Keratinocyte (primary cell): ENCODE results near the gene FXYD5. TPM values are rescaled to one million over a fixed set of nuclear protein-coding genes. Genes with fewer than 3 reads are reported as not detected.
"Not testable (repeated sequence)": the region's sequence is repeated elsewhere in the genome, so short reads cannot be mapped to it uniquely, and the experiment has no call there.

Source experiments
- DNase-seq: peaks from one replicate; pipeline ENCODE4 v3.0.0-alpha.2; 2011; ENCODE audit warnings: low read depth, missing footprints, low spot score
- FAIRE-seq: peaks from 2 replicates; lab custom pipeline; 2011; peaks lifted over from hg19 to GRCh38; lab: Jason Lieb, UNC
- H2AFZ ChIP-seq: 2 replicates; pipeline ENCODE4 v1.6.0; 2012; ENCODE audit warnings: low read length, control low read depth, inconsistent platforms; ENCODE audit not compliant: control insufficient read depth
- H3K27ac ChIP-seq: 2 replicates; pipeline ENCODE4 v1.5.1; 2011; ENCODE audit warnings: low read length; ENCODE audit not compliant: control insufficient read depth, insufficient read depth
- H3K27me3 ChIP-seq: 3 replicates; pipeline ENCODE4 v1.6.0; 2011; ENCODE audit warnings: low read length; ENCODE audit not compliant: control insufficient read depth, insufficient read depth; ENCODE audit errors: extremely low read depth
- H3K36me3 ChIP-seq, 2 experiments: 2 replicates in 1 of 2; 3 replicates in 1 of 2; pipeline ENCODE4 v1.5.1; 2011; ENCODE audit warnings: low read length in 2 of 2, mild to moderate bottlenecking in 1 of 2; ENCODE audit not compliant: control insufficient read depth in 2 of 2, insufficient read depth in 2 of 2; ENCODE audit errors: extremely low read depth in 1 of 2
- H3K4me1 ChIP-seq: 3 replicates; pipeline ENCODE4 v1.5.1; 2011; ENCODE audit warnings: low read length; ENCODE audit not compliant: control insufficient read depth, insufficient read depth; ENCODE audit errors: extremely low read depth
- H3K4me2 ChIP-seq: 3 replicates; pipeline ENCODE4 v1.6.0; 2011; ENCODE audit warnings: low read depth, low read length; ENCODE audit not compliant: control insufficient read depth, insufficient read depth; ENCODE audit errors: extremely low read depth
- H3K4me3 ChIP-seq, 3 experiments: fragments of 200-600 bp in 1 of 3; sonication (generic) in 1 of 3; 2 replicates in 2 of 3; 3 replicates in 1 of 3; pipeline ENCODE4 v1.5.1; 2011 to 2016; ENCODE audit warnings: low read length in 3 of 3, mild to moderate bottlenecking in 3 of 3, control low read depth in 2 of 3, inconsistent platforms in 1 of 3, low read depth in 1 of 3, mixed read lengths in 1 of 3, mixed run types in 1 of 3, moderate library complexity in 1 of 3; ENCODE audit not compliant: control insufficient read depth in 2 of 3, insufficient read depth in 2 of 3; ENCODE audit errors: extremely low read depth in 1 of 3
- H3K79me2 ChIP-seq: 2 replicates; pipeline ENCODE4 v1.6.0; 2012; ENCODE audit warnings: low read length; ENCODE audit not compliant: control insufficient read depth, insufficient read depth
- H3K9ac ChIP-seq: 3 replicates; pipeline ENCODE4 v1.6.0; 2011; ENCODE audit warnings: low read length; ENCODE audit not compliant: control insufficient read depth, insufficient read depth; ENCODE audit errors: extremely low read depth
- H3K9me1 ChIP-seq: 3 replicates; pipeline ENCODE4 v1.6.0; 2011; ENCODE audit warnings: low read length; ENCODE audit not compliant: control insufficient read depth, insufficient read depth; ENCODE audit errors: extremely low read depth
- H3K9me3 ChIP-seq: 2 replicates; pipeline ENCODE4 v1.5.1; 2012; ENCODE audit warnings: low read depth, low read length; ENCODE audit not compliant: control insufficient read depth
- H4K20me1 ChIP-seq: 3 replicates; pipeline ENCODE4 v1.6.0; 2011; ENCODE audit warnings: low read length; ENCODE audit not compliant: control insufficient read depth, insufficient read depth; ENCODE audit errors: extremely low read depth
- EZH2 ChIP-seq: IDR thresholded peaks from one replicate; pipeline ENCODE4 v1.6.1; 2012; ENCODE audit warnings: inconsistent platforms, mild to moderate bottlenecking, low read length, moderate library complexity
- dilution Hi-C: fragments of 300-500 bp; cut with MboI; formaldehyde crosslinking; loops from one replicate; pipeline ENCODE4 v1.7.0; 2020; ENCODE audit warnings: low sequenced_read_pairs; ENCODE audit not compliant: extremely low pct_ligation_motif_present
- polyA plus RNA-seq, 5 experiments: library from polyadenylated mRNA; depleted of rRNA in 3 of 5; stranded (reverse) in 3 of 5; stranded (forward) in 1 of 5; unstranded in 1 of 5; fragments of >200 nt; gene quantifications; 1 replicate in 1 of 5; 2 replicates in 3 of 5; 3 replicates in 1 of 5; pipeline versions ENCODE4 v1.2.1 to v1.2.3, GENCODE V29; 2011 to 2012; ENCODE audit warnings: missing spikeins in 2 of 5, low read depth in 1 of 5, low replicate concordance in 1 of 5
- TF ChIP-seq, protein P1 (sequence below), 3 experiments: IDR thresholded peaks in 1 of 3; conservative IDR thresholded peaks in 1 of 3; optimal IDR thresholded peaks in 1 of 3; 2 replicates in 2 of 3; 3 replicates in 1 of 3; pipeline versions ENCODE3 to v1.5.1; 2011; ENCODE audit warnings: low read length in 3 of 3, mild to moderate bottlenecking in 3 of 3, moderate library complexity in 2 of 3, control low read depth in 1 of 3, inconsistent platforms in 1 of 3; ENCODE audit not compliant: insufficient read depth in 2 of 3; ENCODE audit errors: extremely low read depth in 1 of 3

The FXYD5 gene
- polyA plus RNA-seq, 1 donor (not counting 4 experiments of a cell fraction or from before 2014, with no cell fraction given): 122 TPM

DNA sequence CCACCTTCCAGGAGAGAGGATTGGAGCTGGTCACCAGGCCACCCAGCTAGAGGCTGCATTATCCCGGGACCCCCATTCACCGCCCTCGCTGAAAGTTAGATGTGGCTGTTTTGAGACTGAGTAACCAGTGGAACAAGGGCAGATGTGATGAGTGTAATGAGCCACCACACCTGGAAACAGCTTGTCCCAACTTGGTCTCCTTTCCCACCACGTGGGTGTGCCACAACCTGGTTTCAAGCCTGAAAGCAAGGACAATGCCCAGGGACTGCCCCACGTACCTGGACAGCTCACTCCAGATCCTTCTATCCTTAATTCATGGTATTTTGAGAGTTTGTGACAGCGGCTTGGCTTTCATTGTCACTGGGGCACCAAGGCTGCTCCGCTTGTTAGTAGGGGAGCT is 26.7 kb upstream of the FXYD5 start:
- peak overlapping the region; percentile 44 for H2AFZ ChIP-seq
- H3K9ac ChIP-seq: peak overlapping the region; percentile 35
- peak overlapping the region; percentile 52 for H3K4me2 ChIP-seq
- H3K27ac ChIP-seq: no peak overlapping the region
- H3K79me2 ChIP-seq: no peaks in the 10 kb centered on the region
- H3K4me3 ChIP-seq: no peak overlapping the region
- FAIRE-seq (peak; percentile 86), DNase-seq (no peak)
- no peaks in the 10 kb centered on the region for H3K36me3 ChIP-seq
- no peaks in the 10 kb centered on the region for H3K27me3 ChIP-seq
- H3K4me1 ChIP-seq: peaks cover 45% of the 10 kb centered on the region
- no peaks in the 10 kb centered on the region for H3K9me1 ChIP-seq
- dilution Hi-C loops: no loop called here
- H3K9me3 ChIP-seq: no peaks in the 10 kb centered on the region
- TF ChIP-seq, protein P1, sequence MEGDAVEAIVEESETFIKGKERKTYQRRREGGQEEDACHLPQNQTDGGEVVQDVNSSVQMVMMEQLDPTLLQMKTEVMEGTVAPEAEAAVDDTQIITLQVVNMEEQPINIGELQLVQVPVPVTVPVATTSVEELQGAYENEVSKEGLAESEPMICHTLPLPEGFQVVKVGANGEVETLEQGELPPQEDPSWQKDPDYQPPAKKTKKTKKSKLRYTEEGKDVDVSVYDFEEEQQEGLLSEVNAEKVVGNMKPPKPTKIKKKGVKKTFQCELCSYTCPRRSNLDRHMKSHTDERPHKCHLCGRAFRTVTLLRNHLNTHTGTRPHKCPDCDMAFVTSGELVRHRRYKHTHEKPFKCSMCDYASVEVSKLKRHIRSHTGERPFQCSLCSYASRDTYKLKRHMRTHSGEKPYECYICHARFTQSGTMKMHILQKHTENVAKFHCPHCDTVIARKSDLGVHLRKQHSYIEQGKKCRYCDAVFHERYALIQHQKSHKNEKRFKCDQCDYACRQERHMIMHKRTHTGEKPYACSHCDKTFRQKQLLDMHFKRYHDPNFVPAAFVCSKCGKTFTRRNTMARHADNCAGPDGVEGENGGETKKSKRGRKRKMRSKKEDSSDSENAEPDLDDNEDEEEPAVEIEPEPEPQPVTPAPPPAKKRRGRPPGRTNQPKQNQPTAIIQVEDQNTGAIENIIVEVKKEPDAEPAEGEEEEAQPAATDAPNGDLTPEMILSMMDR (optimal IDR thresholded peaks at IDR 0.05 in 1 of 3, IDR thresholded peaks at IDR 0.05 in 1 of 3, conservative IDR thresholded peaks at IDR 0.05 in 1 of 3; ENCODE audit: extremely low read depth in 1 of 3, insufficient read depth in 2 of 3, low read length in 3 of 3): peak in 1 of 3 experiments; percentile 21
- no peak for TF ChIP-seq EZH2
- no peaks in the 10 kb centered on the region for H4K20me1 ChIP-seq

DNA sequence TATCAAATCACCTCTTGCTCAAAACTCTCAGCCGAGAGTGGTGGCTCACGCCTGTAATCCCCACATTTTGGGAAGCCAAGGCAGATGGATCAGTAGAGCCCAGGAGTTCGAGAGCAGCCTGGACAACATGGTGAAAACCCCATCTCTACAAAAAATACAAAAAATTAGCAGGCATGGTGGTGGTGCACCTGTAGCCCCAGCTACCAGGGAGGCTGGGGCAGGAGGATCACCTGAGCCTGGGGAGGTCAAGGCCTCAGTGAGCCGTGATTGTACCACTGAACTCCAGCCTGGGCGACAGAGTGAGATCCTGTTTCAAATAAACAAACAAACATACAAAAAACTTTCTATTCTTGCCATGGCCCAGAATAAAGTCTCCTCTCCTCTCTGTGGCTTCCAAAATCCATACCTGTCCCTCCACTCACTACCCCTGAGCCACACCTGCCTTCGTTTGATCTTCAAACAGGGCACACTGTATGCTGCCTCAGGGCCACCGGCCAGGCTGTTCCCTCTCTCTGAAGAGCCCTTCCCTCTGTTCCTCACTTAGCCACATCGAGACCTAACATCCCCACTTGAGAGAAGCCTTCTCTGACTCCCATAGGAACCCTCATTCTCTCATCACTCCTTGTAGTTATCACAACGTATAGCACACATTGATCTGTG is 26.0 kb upstream of the FXYD5 start:
- no peak overlapping the region for H3K4me3 ChIP-seq
- TF ChIP-seq, protein P1 (optimal IDR thresholded peaks at IDR 0.05 in 1 of 3, IDR thresholded peaks at IDR 0.05 in 1 of 3, conservative IDR thresholded peaks at IDR 0.05 in 1 of 3; ENCODE audit: extremely low read depth in 1 of 3, insufficient read depth in 2 of 3, low read length in 3 of 3): no peak
- no peak for TF ChIP-seq EZH2
- no peaks in the 10 kb centered on the region for H3K27me3 ChIP-seq
- FAIRE-seq (no peak), DNase-seq (no peak)
- no peak overlapping the region for H3K4me2 ChIP-seq
- H2AFZ ChIP-seq: no peak overlapping the region
- no peaks in the 10 kb centered on the region for H3K9me1 ChIP-seq
- H4K20me1 ChIP-seq: no peaks in the 10 kb centered on the region
- no peaks in the 10 kb centered on the region for H3K79me2 ChIP-seq
- no peaks in the 10 kb centered on the region for H3K36me3 ChIP-seq
- H3K4me1 ChIP-seq: peaks cover 38% of the 10 kb centered on the region
- H3K27ac ChIP-seq: no peak overlapping the region
- H3K9me3 ChIP-seq: no peaks in the 10 kb centered on the region
- dilution Hi-C loops: no loop called here
- no peak overlapping the region for H3K9ac ChIP-seq

DNA sequence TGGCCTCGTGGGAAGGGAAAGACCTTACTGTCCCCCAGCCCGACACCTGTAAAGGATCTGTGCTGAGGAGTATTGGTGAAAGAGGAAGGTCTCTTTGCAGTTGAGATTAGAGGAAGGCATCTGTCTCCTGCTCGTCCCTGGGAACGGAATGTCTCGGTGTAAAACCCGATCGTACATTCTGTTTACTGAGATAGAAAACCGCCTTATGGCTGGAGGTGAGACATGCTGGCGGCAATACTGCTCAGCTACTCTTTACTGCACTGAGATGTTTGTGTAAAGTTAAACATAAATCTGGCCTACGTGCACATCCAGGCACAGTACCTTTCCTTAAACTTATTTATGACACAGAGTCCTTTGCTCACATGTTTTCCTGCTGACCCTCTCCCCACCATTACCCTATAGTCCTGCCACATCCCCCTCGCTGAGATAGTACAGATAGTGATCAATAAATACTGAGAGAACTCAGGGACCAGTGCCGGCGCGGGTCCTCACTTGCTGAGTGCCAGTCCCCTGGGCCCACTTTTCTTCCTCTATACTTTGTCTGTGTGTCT is 24.7 kb upstream of the FXYD5 start:
- H3K9me3 ChIP-seq, H2AFZ ChIP-seq, H3K27ac ChIP-seq, H3K79me2 ChIP-seq, DNase-seq, H3K27me3 ChIP-seq, FAIRE-seq, H3K4me3 ChIP-seq, H4K20me1 ChIP-seq, H3K9ac ChIP-seq, H3K9me1 ChIP-seq, dilution Hi-C loops, H3K36me3 ChIP-seq, H3K4me2 ChIP-seq: not testable (repeated sequence)
- H3K4me1 ChIP-seq: peaks cover 26% of the 10 kb centered on the region
